ENCODE results near the gene TMEM221.

GRCh38 chr19:17491287-17491686 is 42.8 kb upstream of the TMEM221 start:
- TF ChIP-seq CREM (IDR thresholded peaks at IDR 0.05; ENCODE audit: low read depth) = no peak
- TF ChIP-seq SPI1 (IDR thresholded peaks at IDR 0.05; ENCODE audit: borderline replicate concordance, insufficient read depth, low read depth, low read length) = no peak
- no peak for TF ChIP-seq SMAD1 (IDR thresholded peaks at IDR 0.05; ENCODE audit: low read depth, partially characterized antibody)
- no peak for TF ChIP-seq SUZ12 (IDR thresholded peaks at IDR 0.05; ENCODE audit: unreplicated experiment)
- TF ChIP-seq CTCF (IDR thresholded peaks at IDR 0.05 in 2 of 3, conservative IDR thresholded peaks at IDR 0.05 in 1 of 3; ENCODE audit: control insufficient read depth in 2 of 3, extremely low read depth in 1 of 3, insufficient read depth in 1 of 3, low read depth in 3 of 3, low read length in 3 of 3) = no peak
- no peak for TF ChIP-seq BCLAF1 (IDR thresholded peaks at IDR 0.05)
- TF ChIP-seq ELK1 (IDR thresholded peaks at IDR 0.05; ENCODE audit: low read depth, low read length) = no peak
